HEK293 (cell line): ENCODE results near the gene ATG4B.

Experiments
- ATF2 ChIP-seq: fragments of 450-650 bp; formaldehyde crosslinking; IDR thresholded peaks from 2 replicates; pipeline ENCODE4 v1.5.1; 2016; ENCODE audit warnings: missing biosample characterization, missing genetic modification characterization, low read depth
- CTCF ChIP-seq: fragments of 450-650 bp; formaldehyde crosslinking; IDR thresholded peaks from 2 replicates; pipeline ENCODE4 v1.5.1; 2016; ENCODE audit warnings: missing biosample characterization, missing genetic modification characterization
- HOXA7 ChIP-seq: sonication (generic); formaldehyde crosslinking; IDR thresholded peaks from 2 replicates; pipeline ENCODE4 v1.8.1; 2022; ENCODE audit warnings: missing genetic modification reagents, borderline replicate concordance
- HOXD13 ChIP-seq: sonication (generic); formaldehyde crosslinking; IDR thresholded peaks from 2 replicates; pipeline ENCODE4 v1.8.0; 2022; ENCODE audit warnings: missing genetic modification reagents, borderline replicate concordance
- PBX3 ChIP-seq: sonication (generic); formaldehyde crosslinking; IDR thresholded peaks from 2 replicates; pipeline ENCODE4 v1.8.1; 2022; ENCODE audit warnings: mild to moderate bottlenecking, moderate library complexity, missing genetic modification reagents
- ZEB2 ChIP-seq: fragments of 450-650 bp; formaldehyde crosslinking; IDR thresholded peaks from 2 replicates; pipeline ENCODE4 v1.5.1; 2016; ENCODE audit warnings: missing biosample characterization, missing genetic modification characterization
- ZFP41 ChIP-seq: fragments of 450-650 bp; formaldehyde crosslinking; IDR thresholded peaks from 2 replicates; pipeline ENCODE4 v1.5.1; 2016; ENCODE audit warnings: missing biosample characterization, missing genetic modification characterization, borderline replicate concordance
- ZFP69B ChIP-seq: fragments of 450-650 bp; formaldehyde crosslinking; IDR thresholded peaks from 2 replicates; pipeline ENCODE4 v1.5.1; 2016; ENCODE audit warnings: missing biosample characterization, missing genetic modification characterization
- ZNF138 ChIP-seq: fragments of 450-650 bp; formaldehyde crosslinking; IDR thresholded peaks from 2 replicates; pipeline ENCODE4 v1.5.1; 2016; ENCODE audit warnings: missing biosample characterization, missing genetic modification characterization, borderline replicate concordance
- ZNF354C ChIP-seq: fragments of 450-650 bp; formaldehyde crosslinking; IDR thresholded peaks from 2 replicates; pipeline ENCODE4 v1.5.1; 2016; ENCODE audit warnings: missing biosample characterization, missing genetic modification characterization, low read depth, borderline replicate concordance
- ZNF398 ChIP-seq: fragments of 450-650 bp; formaldehyde crosslinking; IDR thresholded peaks from 2 replicates; pipeline ENCODE4 v1.5.1; 2017; ENCODE audit warnings: missing biosample characterization, missing genetic modification characterization
- ZNF548 ChIP-seq: fragments of 450-650 bp; formaldehyde crosslinking; IDR thresholded peaks from 2 replicates; pipeline ENCODE4 v1.5.1; 2016; ENCODE audit warnings: missing biosample characterization, missing genetic modification characterization

- TF ChIP-seq PBX3 (CRISPR knock-in tag): no peak
- no peak for TF ChIP-seq ZNF138 (tag by site-specific recombination)
- no peak for TF ChIP-seq ZFP69B (tag by site-specific recombination)
- TF ChIP-seq ATF2 (tag by site-specific recombination): no peak
- no peak for TF ChIP-seq ZNF398 (tag by site-specific recombination)
- TF ChIP-seq CTCF (tag by site-specific recombination): no peak
- TF ChIP-seq HOXD13 (CRISPR knock-in tag): no peak
- no peak for TF ChIP-seq ZNF548 (tag by site-specific recombination)
- no peak for TF ChIP-seq ZNF354C
- TF ChIP-seq ZFP41: no peak
- no peak for TF ChIP-seq HOXA7 (CRISPR knock-in tag)
- no peak for TF ChIP-seq ZEB2
Observed at GRCh38 chr2:241592126-241592845, 45.2 kb upstream of the ATG4B start.
